Erythroblast (primary cell): Measurements from ENCODE around the gene EPHA7.

Experiments used
- GATA1 ChIP-seq: IDR thresholded peaks from 2 replicates; pipeline ENCODE4 v1.6.1; 2011; ENCODE audit warnings: low read depth, mild to moderate bottlenecking, control low read depth, low read length, moderate library complexity
- POLR2A ChIP-seq: IDR thresholded peaks from 2 replicates; pipeline ENCODE4 v1.6.1; 2011; ENCODE audit warnings: mild to moderate bottlenecking, low read length

DNA sequence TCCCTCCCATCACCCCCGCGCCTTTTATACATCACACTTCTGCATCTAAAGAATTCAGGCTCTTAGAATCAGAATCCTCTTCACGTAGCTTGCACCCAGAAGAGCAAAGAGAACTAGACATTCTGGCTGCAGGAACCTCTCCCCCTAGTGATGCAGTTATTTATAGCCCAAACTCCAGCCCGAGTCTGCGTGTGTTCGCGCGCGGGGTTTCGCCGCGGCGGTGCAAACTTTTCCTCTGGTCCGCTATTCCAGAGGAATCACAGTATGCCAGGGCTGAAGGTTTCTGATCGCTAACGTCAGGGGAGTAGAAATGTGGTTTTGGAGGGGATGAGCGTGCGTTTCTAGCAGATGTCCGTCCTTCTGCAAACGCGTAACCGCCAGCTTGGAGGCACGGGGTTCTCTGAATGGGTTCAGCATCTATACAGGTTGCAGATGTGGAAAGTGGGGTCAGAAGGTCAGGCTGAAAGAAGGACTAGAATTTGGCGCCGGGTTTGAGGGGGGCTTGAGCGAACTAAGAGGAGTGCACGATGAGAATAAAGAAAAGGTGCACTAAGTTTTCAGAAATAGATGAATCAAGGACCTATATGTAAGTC, 1.8 kb downstream of the EPHA7 start:
- TF ChIP-seq POLR2A (no peak), GATA1 (no peak)
